ENCODE measurements around the gene IMMP2L. TPM values are rescaled to one million over a fixed set of nuclear protein-coding genes. Genes with fewer than 3 reads are reported as not detected.

IMMP2L gene
- polyA plus RNA-seq, 1 of the 3 experiments (the other 2 are of a cell fraction) = 10.7 TPM

GRCh38 chr7:111312966-111313365, 249.3 kb downstream of the IMMP2L start:
- no peak for TF ChIP-seq TEAD4 (IDR thresholded peaks at IDR 0.05; ENCODE audit: borderline replicate concordance, insufficient read depth)
- TF ChIP-seq FOSL2 (IDR thresholded peaks at IDR 0.05; ENCODE audit: borderline replicate concordance, low read depth) = no peak
- TF ChIP-seq CTCF (IDR thresholded peaks at IDR 0.05) = peak; percentile 31
- TF ChIP-seq SIN3A (IDR thresholded peaks at IDR 0.05; ENCODE audit: borderline replicate concordance, low read depth, low read length) = no peak
- TF ChIP-seq JUND (IDR thresholded peaks at IDR 0.05) = 0 out of 2 replicates have a peak, but pooled peaks have one; percentile 6
- no peak for TF ChIP-seq ZBTB33 (IDR thresholded peaks at IDR 0.05; ENCODE audit: borderline replicate concordance, low read depth)
- no peak for TF ChIP-seq ELF1 (IDR thresholded peaks at IDR 0.05)
- peak; percentile 35 for TF ChIP-seq RAD21 (IDR thresholded peaks at IDR 0.05; ENCODE audit: low read length)
- TF ChIP-seq GATA2 (CRISPR knock-in tag; IDR thresholded peaks at IDR 0.05) = peak; percentile 29; the same call in 1 of the 2 replicates
- no peak for TF ChIP-seq PBX3 (IDR thresholded peaks at IDR 0.05)
- TF ChIP-seq REST (IDR thresholded peaks at IDR 0.05; ENCODE audit: low read depth, low read length) = no peak
- peak; percentile 34; the same call in 1 of the 2 replicates for TF ChIP-seq RCOR1 (IDR thresholded peaks at IDR 0.05; ENCODE audit: low read length)
- no peak for TF ChIP-seq FOXJ3 (CRISPR knock-in tag; IDR thresholded peaks at IDR 0.05)
- TF ChIP-seq POLR2AphosphoS5 (IDR thresholded peaks at IDR 0.05; ENCODE audit: low read depth, low read length) = no peak
- TF ChIP-seq TAF1 (IDR thresholded peaks at IDR 0.05; ENCODE audit: borderline replicate concordance, low read depth, low read length) = no peak
- no peak for TF ChIP-seq GABPA (IDR thresholded peaks at IDR 0.05; ENCODE audit: low read depth)
- peak; percentile 50 for TF ChIP-seq SMC3 (IDR thresholded peaks at IDR 0.05; ENCODE audit: low read depth, low read length)
- no peaks in the 10 kb centered on the region for H3K9me2 ChIP-seq
- peaks cover 0 to 7% of the 10 kb centered on the region in 2 experiments; a peak in 3 of 4 replicates for H3K4me1 ChIP-seq (ENCODE audit: control insufficient read depth in 1 of 2, insufficient read depth in 2 of 2, low read depth in 1 of 2, low read length in 1 of 2)
- H3K9ac ChIP-seq = no peak overlapping the region
- H3K4me2 ChIP-seq = no peak overlapping the region
- H2AFZ ChIP-seq (ENCODE audit: low read depth) = no peak overlapping the region
- H3K27me3 ChIP-seq (ENCODE audit: insufficient read depth) = no peaks in the 10 kb centered on the region
- H3K9me3 ChIP-seq = no peaks in the 10 kb centered on the region
- no peak for DNase-seq
- H3K27ac ChIP-seq (ENCODE audit: low read depth in 2 of 2, low read length in 1 of 2) = peak overlapping the region in 1 of 2 experiments; percentile 25; a peak in 2 of 4 replicates
- CTCF ChIA-PET = interaction anchor here (1.2 kb wide), 1 partner anchor 105 kb away, joined by 3 read pairs; no protein-coding TSS in a partner anchor
- H3K4me3 ChIP-seq (ENCODE audit: low read depth in 2 of 2, low read length in 1 of 2) = no peak overlapping the region
- no peaks in the 10 kb centered on the region for H4K20me1 ChIP-seq (ENCODE audit: insufficient read depth)
- POLR2A ChIA-PET = no interaction called here
- no peaks in the 10 kb centered on the region for H3F3A ChIP-seq (replicated peaks; ENCODE audit: insufficient read depth)
- no peaks in the 10 kb centered on the region for H3K79me2 ChIP-seq (ENCODE audit: insufficient read depth)
- H3K36me3 ChIP-seq (replicated peaks in 1 of 2; ENCODE audit: control insufficient read depth in 1 of 2, insufficient read depth in 2 of 2, low read length in 1 of 2) = no peaks in the 10 kb centered on the region

All from SK-N-SH (cell line).